ELR (cell line): ENCODE data around the gene TES.
"Not testable (repeated sequence)": the region's sequence is repeated elsewhere in the genome, so short reads cannot be mapped to it uniquely, and the experiment has no call there.

Experiments used
- DNase-seq: peaks from one replicate; pipeline ENCODE4 v3.0.0-alpha.2; 2015; ENCODE audit warnings: low read depth

Gene TES

GRCh38 chr7:116210345-116211005 is at the start of gene TES:
Gene TES, plus strand, starts transcription at chr7:116210539. Its CDS starts 169 bp downstream, at chr7:116210708.
- peak; percentile 45 for DNase-seq

DNA sequence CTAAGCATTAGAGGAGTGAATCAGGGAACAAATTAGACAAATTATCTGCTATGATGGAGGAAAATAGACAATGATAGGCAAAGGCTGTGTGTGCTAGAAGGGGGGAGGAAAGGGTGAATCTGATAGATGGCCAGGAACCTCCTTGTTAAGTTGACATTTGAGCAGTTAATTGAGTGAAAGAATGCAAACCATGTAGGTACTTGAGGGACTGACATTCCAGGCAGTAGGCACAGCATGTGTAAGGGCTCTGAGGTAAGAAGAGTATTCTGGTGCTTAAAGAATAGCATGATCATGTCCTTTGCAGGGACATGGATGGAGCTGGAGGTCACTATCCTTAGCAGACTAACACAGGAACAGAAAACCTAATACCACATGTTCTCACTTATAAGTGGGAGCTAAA is 48.6 kb upstream of the TES start:
- no peak for DNase-seq

- DNase-seq: no peak
Measured at GRCh38 chr7:116162254-116162653, 48.1 kb upstream of the TES start.

GRCh38 chr7:116162992-116163391 is 47.3 kb upstream of the TES start:
- no peak for DNase-seq

DNA sequence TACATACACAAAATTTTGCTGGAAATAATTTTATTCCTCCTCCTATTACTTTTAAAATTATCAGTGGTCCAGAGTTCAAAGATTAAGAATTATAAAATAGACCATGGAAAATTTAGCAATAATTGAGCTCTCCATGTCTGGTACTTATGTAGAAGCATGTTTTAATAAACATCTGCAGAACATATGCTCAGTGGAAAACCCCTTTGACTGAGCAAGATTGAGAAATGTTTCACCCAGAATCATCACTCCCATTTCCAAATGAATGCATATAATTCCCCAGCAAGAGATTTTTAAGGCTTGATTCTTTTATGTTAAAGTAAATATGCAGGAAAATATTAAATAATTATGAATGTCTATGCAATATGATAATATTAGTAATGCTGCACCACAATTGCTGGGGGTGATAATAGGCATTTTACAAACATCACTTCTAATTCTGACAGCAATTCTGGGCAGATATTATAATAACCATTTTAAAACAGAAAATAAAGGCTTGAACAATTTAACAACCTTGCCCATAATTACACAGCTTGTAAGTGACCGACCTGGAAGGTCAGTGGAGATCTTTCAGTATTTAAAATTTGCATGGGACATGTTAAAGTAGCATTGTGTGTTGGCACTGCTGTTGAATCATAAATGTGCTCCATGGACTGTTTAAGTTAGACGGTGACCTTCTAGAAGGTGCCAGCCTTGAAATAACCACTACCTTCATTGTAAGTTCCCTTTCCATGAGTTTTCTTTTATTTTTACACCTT is 45.6 kb upstream of the TES start:
- DNase-seq: no peak

DNA sequence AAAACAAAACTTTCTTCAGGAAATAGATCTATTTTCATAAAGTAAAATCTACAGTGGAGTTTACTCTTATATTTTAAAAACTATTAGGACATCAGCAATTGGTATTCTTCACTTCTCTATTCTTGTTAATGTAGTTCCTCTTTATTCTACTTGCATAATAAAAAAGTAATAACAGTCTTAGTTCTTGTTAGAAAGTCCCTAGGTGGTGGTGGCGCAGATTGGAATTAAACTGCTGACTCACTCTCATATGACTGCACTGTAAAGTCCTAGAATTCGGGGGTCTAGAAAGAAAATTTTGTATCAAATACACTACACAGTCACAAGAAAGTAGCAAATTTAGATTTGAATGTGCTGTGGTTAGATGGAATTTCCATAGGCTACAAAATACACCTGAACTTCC is 44.6 kb upstream of the TES start:
- DNase-seq: no peak

DNA sequence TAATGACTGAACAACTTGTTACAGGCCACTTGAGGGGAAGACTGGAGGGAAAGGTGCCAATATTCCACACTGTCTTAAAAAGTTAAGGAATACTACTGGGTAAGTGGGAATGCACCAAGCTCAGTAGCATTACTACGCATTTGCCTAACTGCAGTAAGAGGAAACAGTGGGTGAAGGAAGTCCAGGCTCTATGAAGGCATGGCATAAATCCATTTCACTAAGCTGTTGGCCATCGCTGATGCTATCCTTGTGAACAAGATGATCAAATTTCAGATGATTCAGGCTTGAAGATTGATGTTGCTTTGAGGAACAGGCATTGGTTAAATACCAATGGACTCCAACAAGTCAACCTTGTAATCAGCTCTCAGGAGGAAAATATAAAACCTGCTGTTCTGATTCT is 44.2 kb upstream of the TES start:
- no peak for DNase-seq

DNA sequence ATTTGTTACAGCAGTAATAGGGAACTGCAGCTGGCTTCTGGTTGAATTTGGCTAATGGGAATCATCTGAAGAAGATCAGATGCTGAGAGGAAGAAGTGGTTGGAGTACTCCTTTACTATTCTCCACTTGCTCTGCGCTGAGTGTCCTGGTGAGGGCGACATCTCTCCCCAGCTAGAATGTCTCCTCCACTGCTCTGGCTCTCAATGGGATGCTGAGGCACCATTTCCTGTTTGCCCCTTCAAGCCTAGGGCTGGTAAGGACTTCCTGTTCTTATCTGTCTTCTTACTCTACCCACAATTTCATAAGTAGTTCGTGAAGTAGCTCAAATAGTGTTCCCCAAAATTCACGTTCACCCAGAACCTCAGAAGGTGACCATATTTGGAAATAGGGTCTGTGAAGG is 43.2 kb upstream of the TES start:
- DNase-seq: no peak

DNA sequence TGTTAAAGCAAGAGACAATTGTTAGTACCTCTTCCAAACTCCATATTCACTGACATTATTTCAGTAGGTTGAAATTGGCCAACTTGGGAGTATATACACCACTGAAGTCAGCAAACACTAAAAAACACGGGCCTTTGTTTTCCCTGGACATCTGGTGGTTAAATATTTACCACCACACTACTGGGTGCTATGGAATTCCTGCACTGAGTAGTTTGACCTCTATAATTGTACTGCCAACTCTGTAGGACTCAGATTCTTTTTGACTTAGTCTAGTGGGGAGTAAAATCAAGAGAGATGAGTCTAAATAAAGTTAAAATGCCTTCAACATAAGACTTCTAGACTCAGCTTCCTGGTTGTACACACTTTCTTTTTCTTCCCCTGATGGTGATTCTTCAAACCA is 41.3 kb upstream of the TES start:
- DNase-seq: peak; percentile 71

- no peak for DNase-seq
Measured at GRCh38 chr7:116170180-116170579, 40.2 kb upstream of the TES start.

GRCh38 chr7:116171094-116171493 is 39.2 kb upstream of the TES start:
- DNase-seq: no peak

DNA sequence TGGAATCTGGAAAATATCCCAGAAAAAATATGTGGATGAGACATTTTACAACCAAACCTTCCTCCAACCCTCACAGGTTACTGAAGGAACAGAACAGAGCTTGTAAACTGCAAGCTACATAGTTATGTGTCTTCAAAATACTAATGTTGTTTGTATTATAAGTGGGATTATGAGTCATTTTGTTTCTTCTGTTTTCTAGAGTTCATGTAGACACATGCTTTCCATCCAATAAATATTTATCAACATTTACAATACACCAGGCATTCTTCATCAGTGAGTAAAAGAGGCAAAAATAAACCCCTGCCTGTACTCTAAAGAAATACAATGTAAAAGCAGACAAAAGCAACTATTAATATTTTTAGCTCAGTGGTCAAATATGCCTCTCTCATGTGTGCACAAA is 38.0 kb upstream of the TES start:
- peak; percentile 68 for DNase-seq

DNA sequence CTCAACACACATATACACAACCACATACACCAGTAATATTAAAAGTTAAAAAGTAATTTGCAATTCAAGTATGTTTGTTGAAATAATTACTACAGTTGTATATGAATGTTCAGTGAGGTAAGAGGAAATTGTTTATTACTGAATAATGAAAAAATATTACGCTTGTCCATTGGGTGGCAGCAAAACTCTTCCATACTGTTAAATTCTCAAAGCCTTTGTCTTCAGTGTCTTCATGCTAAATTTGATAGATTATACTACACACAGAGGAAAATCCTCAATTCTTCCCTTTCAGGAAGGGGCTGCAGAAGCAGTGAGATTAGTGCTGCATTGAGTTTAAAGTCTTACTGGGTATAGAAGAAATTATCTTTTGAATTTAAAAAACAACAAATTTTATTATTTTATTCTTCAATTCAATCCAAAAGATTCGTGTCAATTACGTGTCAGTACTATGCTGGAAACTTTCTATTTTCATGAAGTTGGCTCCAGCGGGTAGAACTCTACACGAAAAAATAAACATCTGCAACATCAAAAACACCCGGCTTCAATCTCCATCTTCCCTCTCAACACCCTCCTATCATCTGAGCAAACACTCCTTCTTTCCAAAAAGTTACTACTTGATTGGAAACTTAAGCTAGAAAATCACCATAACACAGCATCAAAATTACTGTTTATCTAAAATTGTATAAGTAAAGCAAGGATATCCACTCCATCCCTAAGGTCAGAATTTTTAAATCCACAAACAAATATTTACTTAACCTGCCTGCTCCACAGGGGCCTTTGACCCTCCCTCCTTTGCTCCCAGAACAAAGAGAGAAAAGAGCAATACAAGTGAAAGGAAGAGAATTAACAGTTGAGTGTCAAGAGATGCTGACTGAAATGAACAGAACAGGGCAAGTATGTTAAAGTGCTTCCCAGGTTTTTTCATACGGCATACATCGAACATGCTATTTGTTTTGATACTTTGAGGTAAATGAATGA is 37.0 kb upstream of the TES start:
- DNase-seq: peak; percentile 73

DNA sequence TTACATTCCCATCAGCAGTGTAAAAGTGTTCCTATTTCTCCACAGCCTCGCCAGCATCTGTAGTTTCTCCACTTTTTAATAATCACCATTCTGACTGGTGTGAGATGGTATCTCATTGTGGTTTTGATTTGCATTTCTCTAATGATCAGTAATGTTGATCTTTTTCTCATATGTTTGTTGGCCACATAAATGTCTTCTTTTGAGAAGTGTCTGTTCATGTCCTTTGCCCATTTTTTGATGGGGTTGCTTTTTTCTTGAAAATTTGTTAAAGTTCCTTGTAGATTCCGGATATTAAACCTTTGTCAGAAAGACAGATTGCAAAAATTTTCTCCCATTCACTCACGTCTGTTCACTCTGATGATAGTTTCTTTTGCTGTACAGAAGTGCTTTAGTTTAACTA is 35.2 kb upstream of the TES start:
- DNase-seq: not testable (repeated sequence)

GRCh38 chr7:116176226-116176625 is 34.1 kb upstream of the TES start:
- DNase-seq: no peak

- peak; percentile 83 for DNase-seq
Measured at GRCh38 chr7:116177009-116177408, 33.3 kb upstream of the TES start.

- peak; percentile 72 for DNase-seq
Measured at GRCh38 chr7:116180302-116180701, 30.0 kb upstream of the TES start.

DNA sequence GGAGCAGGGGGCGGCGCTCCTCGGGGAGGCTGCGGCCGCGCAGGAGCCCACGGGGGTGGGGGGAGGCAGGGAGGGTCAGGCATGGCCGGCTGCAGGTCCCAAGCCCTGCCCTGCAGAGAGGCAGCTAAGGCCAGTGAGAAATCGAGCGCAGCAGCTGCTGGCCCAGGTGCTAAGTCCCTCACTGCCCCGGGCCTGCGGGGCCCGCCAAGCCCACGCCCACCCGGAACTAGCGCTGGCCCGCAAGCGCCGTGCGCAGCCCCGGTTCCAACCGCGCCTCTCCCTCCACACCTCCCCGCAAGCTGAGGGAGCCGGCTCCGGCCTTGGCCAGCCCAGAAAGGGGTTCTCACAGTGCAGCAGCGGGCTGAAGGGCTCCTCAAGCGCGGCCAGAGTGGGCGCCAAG is 28.3 kb upstream of the TES start:
- no peak for DNase-seq

GRCh38 chr7:116185450-116185849 is 24.9 kb upstream of the TES start:
- no peak for DNase-seq

- DNase-seq: peak; percentile 52
Measured at GRCh38 chr7:116185956-116186355, 24.4 kb upstream of the TES start.

- DNase-seq: no peak
Measured at GRCh38 chr7:116187400-116187799, 22.9 kb upstream of the TES start.

GRCh38 chr7:116193329-116194087 is 16.8 kb upstream of the TES start:
- no peak for DNase-seq
